Hypothalamus (tissue), 51 donors: ENCODE results near the gene GABARAP.

Source experiments
- DNase-seq, 51 donors: peaks; one replicate each; lab custom pipeline; 2025; lab: John Stamatoyannopoulos, UW

Gene GABARAP

GRCh38 chr17:7224110-7224509 is 18.1 kb downstream of the GABARAP start:
- DNase-seq: no peak

- DNase-seq: no peak
Observed at GRCh38 chr17:7223375-7223774, 18.9 kb downstream of the GABARAP start.

- DNase-seq: no peak
Observed at GRCh38 chr17:7222972-7223292, 19.3 kb downstream of the GABARAP start.

GRCh38 chr17:7222093-7222971 is 19.9 kb downstream of the GABARAP start:
- no peak for DNase-seq

GRCh38 chr17:7221278-7222092 is 20.8 kb downstream of the GABARAP start:
- no peak for DNase-seq

- DNase-seq: peak in 14 of 51 donors; percentile 18 to 47 (median 31)
Observed at GRCh38 chr17:7220593-7221277, 21.5 kb downstream of the GABARAP start.

GRCh38 chr17:7219812-7220592 is 22.2 kb downstream of the GABARAP start, which contains the start of the genes ACADVL and DLG4:
ACADVL (plus strand) TSS chr17:7219938; CDS start chr17:7219985, 47 bp downstream.
DLG4 (minus strand) TSS chr17:7219836.
- peak in 50 of 51 donors; percentile 49 to 94 (median 85) for DNase-seq

GRCh38 chr17:7219229-7219811 is 22.9 kb downstream of the GABARAP start:
- DNase-seq: no peak

GRCh38 chr17:7218758-7219157 is 23.5 kb downstream of the GABARAP start:
- DNase-seq: no peak

GRCh38 chr17:7218166-7218565 is 24.1 kb downstream of the GABARAP start:
- no peak for DNase-seq

- peak in 25 of 51 donors; percentile 12 to 67 (median 39) for DNase-seq
Observed at GRCh38 chr17:7217113-7217987, 24.9 kb downstream of the GABARAP start.

- peak in 2 of 51 donors; percentile 11 to 19 for DNase-seq
Observed at GRCh38 chr17:7216242-7217112, 25.8 kb downstream of the GABARAP start.

GRCh38 chr17:7215652-7216180 is 26.5 kb downstream of the GABARAP start:
- peak in 2 of 51 donors; percentile 13 to 14 for DNase-seq

GRCh38 chr17:7215136-7215638 is 27.1 kb downstream of the GABARAP start:
- peak in 4 of 51 donors; percentile 52 to 87 (median 59) for DNase-seq

GRCh38 chr17:7214300-7215135 is 27.7 kb downstream of the GABARAP start:
- peak; percentile 58 to 98 (median 95) for DNase-seq

GRCh38 chr17:7213895-7214299 is 28.4 kb downstream of the GABARAP start:
- peak in 32 of 51 donors; percentile 56 to 90 (median 74) for DNase-seq
